DMS153 treated with DMSO at 0.1 percent for 48 hours (cell line): Measurements from ENCODE around the gene C20orf202.

Experiments
- DNase-seq: peaks from one replicate; lab custom pipeline; 2025; ENCODE audit not compliant: unreplicated experiment; lab: John Stamatoyannopoulos, UW

C20orf202 gene

DNA sequence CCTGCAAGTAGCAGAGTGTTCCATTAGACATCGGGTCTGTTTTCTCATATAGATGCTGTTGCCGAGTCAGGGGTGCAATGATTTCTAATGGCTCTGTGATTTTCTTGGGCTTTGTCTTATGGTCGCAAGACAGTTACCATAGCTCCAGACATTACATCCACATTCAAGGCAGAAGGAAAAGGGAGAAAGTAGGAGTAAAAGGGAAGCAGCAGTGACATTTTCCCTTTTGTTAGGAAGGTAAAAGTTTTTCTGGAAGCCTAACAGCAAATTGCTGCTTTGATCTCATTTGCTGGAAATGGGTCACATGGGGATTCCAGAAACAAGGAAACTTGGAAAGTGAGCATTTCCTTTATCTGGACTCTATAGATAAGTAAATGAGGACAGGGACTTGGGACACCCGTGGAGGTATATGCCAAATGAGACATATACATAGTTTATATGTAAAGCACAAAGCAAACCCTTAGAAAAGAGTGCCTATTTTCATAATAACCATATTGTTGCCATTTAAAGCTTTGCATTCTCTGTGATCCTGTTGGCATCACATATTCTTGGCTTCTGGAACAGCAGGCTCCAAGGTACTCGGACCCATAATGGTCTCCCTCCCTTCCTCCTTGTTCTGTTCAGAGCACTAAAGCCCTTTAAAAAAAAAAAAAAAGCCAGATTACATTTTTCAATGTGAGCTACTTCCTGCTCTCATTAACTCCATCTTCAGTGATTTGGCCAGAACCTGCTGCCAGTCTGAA, at the start of gene C20orf202:
Gene C20orf202 (plus strand): TSS at position 693 of the 743 bp plus-strand sequence. CDS start 132 bp downstream, outside the sequence.
- DNase-seq = no peak

DNA sequence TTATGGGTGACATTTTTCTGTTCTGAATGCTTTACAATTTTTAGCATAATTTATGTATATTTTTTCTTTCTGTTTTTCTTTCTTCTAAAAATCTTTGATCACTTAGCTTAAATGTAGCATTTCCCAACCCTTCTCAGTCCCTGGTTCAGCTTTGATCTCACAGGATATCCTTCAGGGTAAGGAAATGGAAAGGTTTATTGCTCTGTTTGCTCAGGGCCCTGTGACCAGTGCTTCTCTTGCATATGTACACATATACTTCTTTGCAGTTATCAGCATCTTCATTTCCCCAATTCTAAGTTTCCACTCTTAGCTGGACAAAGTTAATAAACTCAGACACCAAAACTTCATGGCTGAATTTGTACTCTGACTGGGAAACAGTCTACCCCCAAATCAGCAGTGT, 49.0 kb upstream of the C20orf202 start:
- DNase-seq = no peak

GRCh38 chr20:1154691-1155090, 48.6 kb upstream of the C20orf202 start:
- DNase-seq = no peak

GRCh38 chr20:1155342-1155741, 47.9 kb upstream of the C20orf202 start:
- no peak for DNase-seq

DNA sequence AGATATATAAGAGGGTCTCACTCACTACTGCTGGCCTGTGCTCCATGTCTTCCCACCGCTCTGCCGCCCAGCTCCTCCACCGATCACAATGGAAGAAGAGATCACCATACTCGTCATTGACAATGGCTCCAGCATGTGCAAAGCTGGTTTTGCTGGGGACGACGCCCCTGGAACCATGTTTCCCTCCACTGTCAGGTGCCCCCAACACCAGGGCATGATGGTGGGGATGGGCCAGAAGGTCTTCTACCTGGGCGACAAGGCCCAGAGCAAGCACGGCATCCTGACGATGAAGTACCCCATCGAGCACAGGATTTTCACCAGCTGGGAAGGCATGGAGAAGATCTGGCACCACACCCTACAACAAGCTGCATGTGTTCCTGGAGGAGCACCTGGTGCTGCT, 42.8 kb upstream of the C20orf202 start:
- no peak for DNase-seq

DNA sequence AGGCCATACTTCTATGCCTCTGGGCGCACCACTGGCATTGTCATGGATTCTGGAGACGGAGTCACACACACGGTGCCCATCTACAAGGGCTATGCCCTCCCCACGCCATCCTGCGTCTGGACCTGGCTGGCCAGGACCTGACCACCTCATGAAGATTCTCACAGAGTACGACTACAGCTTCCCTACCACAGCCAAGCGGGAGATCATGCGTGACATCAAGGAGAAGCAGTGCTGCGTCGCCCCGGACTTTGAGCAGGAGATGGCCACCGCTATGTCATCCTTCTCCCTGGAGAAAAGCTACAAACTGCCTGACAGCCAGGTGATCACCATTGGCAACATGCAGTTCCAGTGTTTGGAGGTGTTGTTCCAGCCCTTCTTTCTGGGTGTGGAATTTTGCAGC, 42.3 kb upstream of the C20orf202 start:
- DNase-seq = no peak

DNA sequence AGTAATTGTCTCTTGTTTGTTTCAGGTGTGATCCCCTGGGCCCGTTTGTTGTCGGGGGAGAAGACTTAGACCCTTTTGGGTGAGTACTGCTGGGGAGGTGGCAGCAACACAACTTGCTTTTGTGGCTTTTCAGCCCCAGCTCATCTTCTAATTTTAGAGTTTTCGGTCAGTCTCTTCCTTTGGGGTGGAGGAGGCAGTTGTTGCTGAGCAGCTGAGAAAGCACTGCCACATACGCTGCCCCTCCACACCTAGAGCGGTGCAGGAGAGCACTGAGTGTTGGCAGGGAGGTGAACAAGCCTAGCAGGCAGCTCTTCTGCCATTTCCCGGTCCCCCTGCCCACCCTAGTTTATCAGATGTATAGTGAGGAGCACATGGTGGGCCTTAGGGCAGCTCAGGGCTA, 40.1 kb upstream of the C20orf202 start:
- no peak for DNase-seq

- no peak for DNase-seq
Measured at GRCh38 chr20:1163653-1164052, 39.6 kb upstream of the C20orf202 start.

GRCh38 chr20:1164871-1165270, 38.4 kb upstream of the C20orf202 start:
- DNase-seq = no peak

DNA sequence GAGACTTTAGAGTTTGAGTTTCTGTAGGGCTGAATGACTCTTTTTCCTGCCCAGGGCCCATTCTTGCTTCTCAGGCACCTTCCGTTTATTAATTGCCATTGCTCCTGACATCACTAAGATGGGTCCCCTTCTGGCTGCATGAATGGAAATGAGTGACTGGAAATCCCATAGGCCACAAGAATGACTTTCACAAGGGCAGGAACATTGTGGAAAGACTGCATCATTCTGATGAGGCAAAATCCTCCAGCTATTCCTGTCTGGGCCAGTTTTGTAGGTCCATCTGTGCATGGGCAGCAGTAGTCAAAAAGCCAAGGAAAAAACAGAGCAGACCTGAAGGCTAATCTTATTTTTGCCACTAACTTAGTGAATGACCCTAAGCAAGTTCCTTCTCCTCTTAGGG, 37.7 kb upstream of the C20orf202 start:
- no peak for DNase-seq

DNA sequence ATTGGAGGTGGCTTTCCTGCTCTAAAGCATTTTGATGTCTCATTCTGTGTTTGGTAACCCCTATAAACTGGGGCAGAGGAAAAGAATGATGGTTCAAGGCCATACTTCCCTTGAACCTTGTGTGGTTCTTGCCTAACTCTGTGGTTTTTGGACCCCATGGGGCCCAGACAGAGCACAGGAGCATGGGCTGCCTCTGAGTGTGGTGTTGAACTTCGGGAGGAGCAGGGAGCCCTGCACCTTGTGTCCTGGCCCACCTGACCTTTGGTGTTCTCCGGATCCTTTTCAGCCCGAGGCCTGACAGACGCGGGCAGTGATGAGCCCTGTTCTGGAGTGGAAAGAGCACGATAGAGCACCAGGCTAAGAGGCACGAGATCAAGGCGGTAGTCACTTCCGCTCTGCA, 37.3 kb upstream of the C20orf202 start:
- DNase-seq = no peak

DNA sequence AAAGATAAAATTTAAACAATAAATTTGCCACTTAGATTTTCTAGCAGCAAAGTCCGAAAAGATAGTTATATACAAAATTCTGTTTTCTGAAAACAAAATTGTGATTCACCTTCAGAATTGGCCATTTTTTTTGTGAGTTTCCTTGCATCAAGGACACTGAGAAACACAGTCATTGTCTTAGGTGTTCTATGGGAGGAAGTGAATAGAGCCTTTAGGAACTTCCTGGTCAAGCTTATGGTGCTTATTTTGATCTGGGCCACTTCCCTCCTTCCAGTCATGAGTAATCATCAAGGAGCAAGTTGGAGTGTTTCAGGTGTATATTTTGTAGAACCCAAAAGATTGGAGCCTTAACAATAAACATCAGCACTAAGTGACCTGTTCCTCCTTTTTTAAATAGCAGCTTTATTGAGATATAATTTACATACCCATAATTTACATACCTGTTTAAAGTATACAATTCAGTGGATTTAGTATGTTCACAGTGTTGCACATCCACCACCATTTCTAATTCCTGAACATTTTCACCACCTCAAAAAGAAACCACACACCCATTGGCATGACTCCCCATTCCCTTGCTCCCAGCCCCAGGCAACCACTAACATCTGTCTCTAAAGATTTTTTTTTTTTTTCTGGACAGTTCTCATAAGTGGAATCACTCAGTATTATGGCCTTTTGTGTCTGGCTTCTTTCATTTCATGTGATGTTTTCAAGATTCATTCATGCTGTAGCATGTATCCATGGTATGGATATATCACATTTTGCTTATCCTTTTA, 36.1 kb upstream of the C20orf202 start:
- DNase-seq = no peak

- no peak for DNase-seq
Measured at GRCh38 chr20:1169224-1169623, 34.0 kb upstream of the C20orf202 start.

DNA sequence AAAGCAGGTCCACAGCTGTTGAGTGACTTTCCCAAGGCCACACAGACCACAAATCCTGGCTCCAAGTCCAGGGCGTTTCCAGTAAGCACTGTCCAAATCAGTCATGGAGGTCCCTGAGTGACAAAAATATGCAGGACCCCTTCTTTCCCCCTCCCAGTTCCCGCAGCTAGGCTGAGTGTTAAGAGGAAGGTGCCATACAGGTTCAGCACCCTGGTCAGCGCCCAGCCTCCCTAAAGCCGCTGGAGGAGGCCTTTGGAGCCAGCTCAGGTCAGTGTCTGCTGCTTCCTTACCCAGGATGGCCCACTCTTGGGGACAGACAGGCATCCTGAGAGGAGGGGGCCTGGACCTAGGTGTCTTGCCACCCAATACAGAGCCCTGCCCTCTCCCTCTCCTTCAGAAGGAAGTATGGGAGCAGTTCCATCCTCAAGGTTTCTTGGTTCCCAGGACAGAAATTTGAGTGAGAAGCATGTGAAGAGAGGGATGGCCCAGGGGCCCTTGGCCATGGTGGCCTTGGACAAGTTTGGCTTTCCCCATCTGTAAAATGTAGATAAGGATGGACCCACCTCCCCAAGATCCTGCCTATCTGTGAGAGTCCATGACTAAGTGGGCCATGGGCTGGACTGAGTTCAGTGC, 31.7 kb upstream of the C20orf202 start:
- DNase-seq = no peak

GRCh38 chr20:1173698-1174097, 29.6 kb upstream of the C20orf202 start:
- DNase-seq = no peak

- DNase-seq = no peak
Measured at GRCh38 chr20:1174787-1175186, 28.5 kb upstream of the C20orf202 start.

DNA sequence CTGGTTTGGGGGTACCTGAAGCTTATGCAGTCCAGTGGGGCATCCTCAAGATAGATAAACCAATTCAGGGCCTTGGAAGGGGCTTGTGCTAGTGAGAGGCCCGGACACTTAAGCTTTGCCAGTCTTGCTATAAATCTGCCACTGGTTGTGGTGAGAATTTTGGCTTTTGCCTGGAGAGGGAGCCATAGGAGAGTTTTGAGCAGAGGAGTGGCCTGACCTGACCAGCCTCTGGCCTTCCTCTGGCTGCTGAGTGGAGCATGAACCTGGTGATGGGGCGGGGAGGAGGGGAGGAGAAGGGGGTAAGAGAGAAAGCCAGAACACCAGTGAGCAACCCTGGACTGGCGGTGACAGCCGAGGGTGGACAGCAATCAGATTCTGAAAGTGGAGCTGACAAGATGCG, 25.6 kb upstream of the C20orf202 start:
- no peak for DNase-seq

GRCh38 chr20:1178103-1178502, 25.2 kb upstream of the C20orf202 start:
- DNase-seq = no peak

- DNase-seq = no peak
Measured at GRCh38 chr20:1178623-1179022, 24.6 kb upstream of the C20orf202 start.

DNA sequence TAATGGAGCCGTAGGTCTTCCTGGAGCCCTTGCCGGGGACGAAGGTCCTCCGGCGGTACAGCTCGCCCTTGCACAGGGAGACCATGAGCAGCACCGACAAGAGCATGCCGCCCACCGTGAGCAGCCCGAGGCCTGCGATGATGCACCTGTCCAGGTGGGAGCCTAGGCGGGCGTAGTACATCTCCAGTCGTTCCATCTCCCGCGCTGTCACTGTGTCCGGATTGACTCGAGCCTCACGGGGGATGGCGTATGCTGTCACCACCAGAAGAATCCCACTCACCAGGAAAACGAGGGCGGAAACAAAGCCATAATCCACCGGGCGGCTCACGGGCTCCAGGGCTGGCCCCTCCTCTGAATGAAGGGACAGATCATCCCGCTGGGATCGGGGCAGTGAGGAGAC, 22.3 kb upstream of the C20orf202 start:
- no peak for DNase-seq

DNA sequence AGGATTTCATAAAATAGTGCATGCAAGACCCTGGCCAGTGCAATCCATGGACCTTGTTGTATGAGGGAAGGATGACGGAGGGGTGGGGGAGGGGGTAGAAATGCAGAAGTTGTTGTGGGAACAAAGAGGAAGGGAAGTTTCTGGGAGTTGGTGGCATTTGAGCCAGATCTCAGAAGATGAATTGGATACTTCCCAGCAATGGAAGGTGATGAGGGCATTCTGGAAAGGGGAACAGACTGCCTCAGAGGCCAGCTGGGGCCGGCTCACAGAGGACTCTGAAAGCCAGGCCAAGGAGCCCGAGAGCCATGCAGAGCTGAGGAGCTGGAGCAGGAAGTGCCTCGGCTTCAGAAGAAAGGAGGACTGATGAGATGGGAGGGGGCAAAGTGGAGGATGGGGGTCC, 21.1 kb upstream of the C20orf202 start:
- DNase-seq = no peak

GRCh38 chr20:1183153-1183552, 20.1 kb upstream of the C20orf202 start:
- no peak for DNase-seq
